ENCODE data around the gene KLHL8.

Gene KLHL8

GRCh38 chr4:87179751-87180150 lies 40.7 kb downstream of the KLHL8 start:
- DNase-seq (ENCODE audit: low spot score), result no peak
- TF ChIP-seq CTCF (IDR thresholded peaks at IDR 0.05; ENCODE audit: borderline replicate concordance, control extremely low read depth, extremely low read depth, insufficient read depth, missing control alignments), result no peak
- in situ Hi-C loops (cut with MboI; ENCODE audit: low sequenced_read_pairs, unreplicated experiment), result no loop called here

GRCh38 chr4:87174672-87175071 lies 45.7 kb downstream of the KLHL8 start:
- no peak for TF ChIP-seq CTCF (IDR thresholded peaks at IDR 0.05; ENCODE audit: borderline replicate concordance, control extremely low read depth, extremely low read depth, insufficient read depth, missing control alignments)
- no peak for DNase-seq (ENCODE audit: low spot score)
- in situ Hi-C loops (cut with MboI; ENCODE audit: low sequenced_read_pairs, unreplicated experiment), result no loop called here

DNA sequence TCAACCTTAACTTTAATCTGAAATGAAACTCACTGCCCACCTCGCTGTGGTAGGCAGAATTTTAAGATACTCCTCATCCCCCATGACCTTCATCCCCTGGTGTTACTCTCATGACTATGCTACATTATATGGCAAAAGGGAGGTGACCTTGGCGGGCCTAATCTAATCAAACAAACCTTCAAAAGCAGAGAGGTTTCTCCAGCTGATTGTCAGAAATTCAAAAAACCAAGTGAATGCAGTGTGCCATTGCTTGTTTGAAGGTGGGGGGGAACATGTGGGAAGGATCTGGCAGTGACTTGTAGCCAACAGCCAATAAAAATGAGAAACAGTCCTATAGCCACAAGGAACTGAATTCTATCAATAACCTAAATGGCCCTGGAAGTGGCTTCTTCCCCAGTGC lies 48.5 kb downstream of the KLHL8 start:
- TF ChIP-seq CTCF (IDR thresholded peaks at IDR 0.05; ENCODE audit: borderline replicate concordance, control extremely low read depth, extremely low read depth, insufficient read depth, missing control alignments), result no peak
- no peak for DNase-seq (ENCODE audit: low spot score)
- in situ Hi-C loops (cut with MboI; ENCODE audit: low sequenced_read_pairs, unreplicated experiment), result no loop called here

DNA sequence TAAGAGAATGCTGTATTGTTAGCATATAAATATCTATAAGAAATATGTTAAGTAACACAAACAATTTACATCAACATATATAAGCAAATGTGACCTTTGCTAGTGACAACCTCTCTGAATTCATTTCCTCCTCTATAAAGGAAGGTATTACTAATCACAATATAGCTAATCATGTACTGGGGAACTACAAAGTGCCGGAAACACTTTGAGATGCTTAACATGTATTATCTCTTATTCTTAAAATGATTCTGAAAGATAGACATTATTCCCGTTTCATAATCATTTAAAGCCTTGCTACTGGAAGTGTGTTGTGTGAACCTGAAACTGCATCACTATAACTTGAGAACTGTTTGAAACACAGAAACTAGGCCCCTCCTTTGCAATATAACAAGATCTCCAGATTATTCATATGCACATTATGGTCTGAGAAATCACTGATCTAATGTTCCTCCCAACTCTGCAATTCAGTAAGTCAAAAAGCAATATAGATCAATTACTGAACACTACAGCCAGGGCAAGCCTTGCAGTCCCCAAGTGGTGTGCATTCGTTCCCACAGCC lies 54.0 kb downstream of the KLHL8 start:
- no peak for TF ChIP-seq CTCF (IDR thresholded peaks at IDR 0.05; ENCODE audit: borderline replicate concordance, control extremely low read depth, extremely low read depth, insufficient read depth, missing control alignments)
- DNase-seq (ENCODE audit: low spot score), result no peak
- in situ Hi-C loops (cut with MboI; ENCODE audit: low sequenced_read_pairs, unreplicated experiment), result no loop called here

- in situ Hi-C loops (cut with MboI; ENCODE audit: low sequenced_read_pairs, unreplicated experiment), result no loop called here
- TF ChIP-seq CTCF (IDR thresholded peaks at IDR 0.05; ENCODE audit: borderline replicate concordance, control extremely low read depth, extremely low read depth, insufficient read depth, missing control alignments), result no peak
- no peak for DNase-seq (ENCODE audit: low spot score)
Observed at GRCh38 chr4:87165892-87166291, 54.5 kb downstream of the KLHL8 start.

DNA sequence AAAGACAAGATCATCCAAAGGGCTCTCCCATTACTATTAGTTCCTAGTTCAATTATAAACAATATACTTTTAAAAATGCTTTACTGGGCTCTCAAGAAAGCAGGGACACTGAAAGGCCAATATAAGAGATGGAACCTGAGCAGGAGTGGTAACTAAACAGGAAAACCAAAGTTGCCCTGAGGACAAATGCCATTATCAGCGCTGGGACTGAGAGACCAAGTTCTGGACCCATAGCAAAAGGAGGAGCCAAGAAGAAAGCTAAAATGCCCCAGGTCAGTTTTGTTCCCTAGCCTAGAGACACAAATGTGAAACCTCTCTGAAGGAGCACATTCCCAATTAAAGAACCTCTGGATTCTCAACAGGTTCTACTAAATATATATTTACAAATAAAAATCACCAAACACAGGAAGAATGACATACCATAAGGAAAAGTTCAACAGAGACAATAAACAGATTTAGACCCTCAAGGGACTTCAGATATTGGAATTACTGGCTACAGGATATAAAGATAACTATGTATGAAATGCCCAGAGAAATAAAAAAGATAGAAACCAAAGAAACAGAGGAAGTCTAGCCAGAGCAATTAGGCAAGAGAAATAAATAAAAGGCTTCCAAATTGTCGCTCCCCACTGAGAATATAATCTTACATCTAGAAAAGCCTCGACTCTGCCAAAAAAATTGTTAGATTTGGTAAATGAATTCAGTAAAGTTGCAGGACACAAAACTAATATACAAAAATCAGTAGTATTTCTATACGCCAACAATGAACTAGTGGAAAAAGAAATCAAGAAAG lies 67.1 kb downstream of the KLHL8 start:
- no peak for DNase-seq (ENCODE audit: low spot score)
- in situ Hi-C loops (cut with MboI; ENCODE audit: low sequenced_read_pairs, unreplicated experiment), result no loop called here
- TF ChIP-seq CTCF (IDR thresholded peaks at IDR 0.05; ENCODE audit: borderline replicate concordance, control extremely low read depth, extremely low read depth, insufficient read depth, missing control alignments), result no peak
